HFF-Myc (cell line): ENCODE measurements around the gene NUDT6.

Experiments used
- DNase-seq: peaks from one replicate; pipeline ENCODE4 v3.0.0-alpha.2; 2011; ENCODE audit warnings: low read depth; ENCODE audit errors: extremely low read depth
- H3K4me3 ChIP-seq: replicated peaks from 2 replicates; pipeline ENCODE4 v1.5.1; 2011; ENCODE audit warnings: low read depth, mild to moderate bottlenecking, control low read depth, low read length
- CTCF ChIP-seq: IDR thresholded peaks from 2 replicates; pipeline ENCODE4 v1.5.1; 2012; ENCODE audit warnings: mild to moderate bottlenecking, low read depth, low read length, control low read depth; ENCODE audit errors: missing control alignments

NUDT6 gene

GRCh38 chr4:122914938-122915337 is 7.5 kb downstream of the NUDT6 start:
- no peak for TF ChIP-seq CTCF
- no peak overlapping the region for H3K4me3 ChIP-seq
- DNase-seq: no peak

- peak; percentile 48 for TF ChIP-seq CTCF
- peak; percentile 66 for DNase-seq
- no peak overlapping the region for H3K4me3 ChIP-seq
Measured at GRCh38 chr4:122914292-122914904, 8.0 kb downstream of the NUDT6 start.

- no peak overlapping the region for H3K4me3 ChIP-seq
- no peak for TF ChIP-seq CTCF
- DNase-seq: no peak
Measured at GRCh38 chr4:122912810-122913575, 9.4 kb downstream of the NUDT6 start.

- H3K4me3 ChIP-seq: no peak overlapping the region
- no peak for TF ChIP-seq CTCF
- no peak for DNase-seq
Measured at GRCh38 chr4:122911588-122911987, 10.8 kb downstream of the NUDT6 start.

- DNase-seq: no peak
- TF ChIP-seq CTCF: no peak
- no peak overlapping the region for H3K4me3 ChIP-seq
Measured at GRCh38 chr4:122909683-122910082, 12.7 kb downstream of the NUDT6 start.

- no peak for DNase-seq
- no peak for TF ChIP-seq CTCF
- H3K4me3 ChIP-seq: no peak overlapping the region
Measured at GRCh38 chr4:122908223-122908622, 14.2 kb downstream of the NUDT6 start.
